NCI-H748 treated with DMSO at 0.1 percent for 48 hours (cell line): Measurements from ENCODE around the gene LY6G5B.
"Not testable (repeated sequence)": the region's sequence is repeated elsewhere in the genome, so short reads cannot be mapped to it uniquely, and the experiment has no call there.

Experiments
- DNase-seq: peaks from one replicate; lab custom pipeline; 2025; lab: John Stamatoyannopoulos, UW

Gene LY6G5B

GRCh38 chr6:31691078-31691463 is 21.3 kb downstream of the LY6G5B start:
- DNase-seq: no peak

- DNase-seq: no peak
These were observed 21.9 kb downstream of the LY6G5B start for GRCh38 chr6:31691564-31692108.

DNA sequence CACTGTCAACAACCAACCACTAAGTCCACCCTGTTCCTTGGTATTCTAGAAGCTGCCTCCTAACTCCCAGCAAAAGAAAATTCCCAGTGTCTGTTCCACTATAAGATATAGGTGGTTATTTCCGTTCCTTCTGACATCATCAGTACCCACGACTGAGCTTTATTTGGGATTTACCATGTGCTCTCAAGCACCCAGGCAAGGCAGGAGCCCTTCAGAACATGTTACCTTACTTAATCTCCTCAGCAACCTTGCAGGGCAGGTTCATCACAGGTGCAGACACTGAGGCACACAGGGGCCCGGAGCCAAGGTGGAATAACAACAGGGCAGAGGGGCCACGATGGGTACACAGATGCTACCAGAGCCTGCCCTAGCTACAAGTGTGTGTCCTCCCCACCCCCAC is 22.6 kb downstream of the LY6G5B start:
- no peak for DNase-seq

DNA sequence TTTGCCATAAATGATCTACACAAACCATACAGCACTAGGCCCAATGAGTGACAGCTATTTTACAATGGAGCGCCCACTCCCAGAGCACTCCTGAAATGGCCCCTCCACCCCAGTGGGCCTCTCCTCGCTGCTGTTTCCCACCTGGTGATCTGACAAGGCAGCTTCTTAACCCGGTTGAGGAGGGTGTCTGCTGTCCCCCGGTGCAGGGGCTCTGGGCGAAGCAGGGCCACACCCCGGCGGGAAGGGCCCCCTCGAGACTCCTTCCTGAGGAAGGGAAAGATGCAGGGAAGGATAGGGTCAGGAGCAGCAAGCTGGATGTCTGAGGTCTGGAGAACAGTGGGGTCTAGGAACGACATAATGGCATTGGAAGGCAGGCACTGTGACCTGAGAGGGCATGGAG is 23.1 kb downstream of the LY6G5B start:
- no peak for DNase-seq

GRCh38 chr6:31693535-31693934 is 23.8 kb downstream of the LY6G5B start:
- no peak for DNase-seq

DNA sequence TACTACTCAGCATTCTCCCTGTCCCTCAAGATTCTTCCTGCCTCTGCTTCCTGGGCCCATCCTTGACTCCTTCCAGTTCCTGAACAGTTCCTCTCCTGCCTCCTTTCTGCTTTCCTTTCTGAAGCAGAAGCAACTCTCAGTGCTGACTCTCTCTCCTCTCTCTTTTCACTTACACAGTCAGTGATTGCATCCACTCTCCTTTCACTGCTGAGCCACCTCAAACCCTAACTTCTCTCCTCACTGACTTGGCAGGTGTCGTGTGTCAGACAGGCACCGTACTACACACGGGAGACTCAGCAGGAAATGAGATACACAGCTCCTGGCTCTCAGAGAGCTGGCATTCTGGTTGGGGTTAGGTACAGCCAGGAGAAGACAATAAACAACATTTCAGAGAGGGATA is 27.8 kb downstream of the LY6G5B start:
- DNase-seq: no peak

DNA sequence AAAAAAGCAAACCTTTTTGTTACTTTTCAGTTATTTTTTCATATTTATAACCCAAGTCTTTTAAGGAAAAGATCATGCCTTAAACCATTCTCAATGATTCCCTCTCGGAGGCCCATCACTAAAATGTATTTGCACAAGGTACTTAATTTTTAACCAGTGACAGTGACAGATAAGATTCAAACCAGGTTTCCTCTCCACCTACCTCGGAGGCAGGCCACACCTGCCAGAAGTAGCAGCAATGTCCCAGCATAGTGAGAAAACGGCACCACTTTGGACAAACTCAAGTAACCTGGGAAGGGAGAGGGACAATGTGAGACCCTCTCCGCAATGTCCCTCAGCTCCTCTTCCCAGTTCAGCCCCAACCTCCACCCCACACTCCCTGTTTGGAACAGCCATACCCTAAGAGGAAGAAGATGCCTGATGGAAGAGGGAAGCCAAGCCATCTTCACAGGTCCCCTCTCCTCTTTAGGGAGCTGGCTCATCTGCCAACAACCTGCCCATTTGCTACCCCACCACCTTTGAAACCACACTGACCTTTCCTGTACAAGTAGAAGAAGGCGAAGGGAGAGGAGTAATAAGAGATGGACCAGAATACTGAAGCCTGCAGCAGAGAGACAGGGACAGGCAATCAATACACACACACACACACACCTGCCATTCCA is 31.1 kb downstream of the LY6G5B start:
- DNase-seq: no peak

- peak; percentile 19 for DNase-seq
These were observed 32.1 kb downstream of the LY6G5B start for GRCh38 chr6:31701666-31702404.

DNA sequence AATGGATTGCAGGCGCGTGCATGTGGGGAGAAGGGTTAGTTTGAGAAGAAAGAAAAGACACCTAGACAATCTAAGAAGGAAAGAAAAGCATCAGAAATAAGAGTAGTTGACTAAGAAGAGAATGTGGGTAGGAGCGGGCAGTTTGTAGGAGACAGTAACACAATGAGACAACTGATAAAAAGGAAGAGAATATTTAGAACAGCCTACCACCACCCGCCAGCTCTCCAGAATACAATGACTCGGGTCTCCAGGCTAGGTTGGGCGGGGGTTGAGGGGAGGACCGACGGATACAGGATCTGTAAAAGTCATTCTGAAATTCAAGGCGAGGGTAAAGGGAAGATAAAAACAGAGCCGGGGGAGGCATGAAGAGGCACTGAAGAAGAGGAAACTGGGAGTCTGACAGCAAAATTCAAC is 32.6 kb downstream of the LY6G5B start:
- peak; percentile 62 for DNase-seq

DNA sequence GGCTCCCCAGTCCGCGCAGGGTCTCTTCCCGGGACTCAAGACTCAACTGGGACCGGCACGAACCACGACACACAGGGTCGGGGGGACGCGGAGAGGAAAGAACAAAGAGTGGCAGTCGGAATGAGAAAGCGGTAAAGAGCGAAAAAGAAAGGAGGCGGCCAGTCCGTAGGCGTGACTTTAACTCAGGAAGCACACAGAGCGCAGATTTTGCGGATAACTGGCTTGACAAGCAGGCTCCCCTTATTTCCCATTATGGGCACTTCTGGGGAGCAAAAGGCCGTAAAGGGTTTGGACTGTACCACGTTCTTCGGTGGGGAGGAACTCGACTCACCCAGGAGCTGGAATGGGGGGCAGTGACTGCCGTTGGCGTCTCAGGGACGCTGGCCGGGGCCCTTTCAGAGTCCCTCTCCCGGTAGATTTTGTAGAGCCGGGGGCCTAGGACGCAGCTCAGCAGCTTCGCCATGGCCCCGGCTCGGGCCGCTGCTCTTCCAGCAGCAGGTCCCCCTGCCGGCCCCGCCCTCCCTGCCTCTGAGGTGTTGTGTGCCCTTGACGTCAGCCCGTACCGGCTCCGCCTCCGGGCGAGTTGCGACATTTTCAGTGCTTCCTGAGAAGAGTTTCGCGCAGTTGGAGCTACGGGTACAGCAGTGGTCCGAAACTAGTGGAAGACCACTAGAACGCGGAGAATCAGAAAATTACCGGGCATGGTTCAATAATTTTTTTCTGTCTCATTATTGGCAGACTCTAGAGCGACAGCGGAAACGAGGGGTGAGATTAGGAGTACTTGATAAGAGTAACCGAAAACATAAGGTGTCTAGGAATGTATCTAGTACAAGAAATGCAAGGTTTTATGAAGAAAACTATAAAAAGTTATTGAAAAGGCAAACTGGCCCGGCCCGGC is 33.3 kb downstream of the LY6G5B start, which contains the start of gene ABHD16A:
Gene ABHD16A (minus strand): TSS at position 506 of the 898 bp plus-strand sequence. CDS start 43 bp downstream, at position 463.
- DNase-seq: peak; percentile 91

DNA sequence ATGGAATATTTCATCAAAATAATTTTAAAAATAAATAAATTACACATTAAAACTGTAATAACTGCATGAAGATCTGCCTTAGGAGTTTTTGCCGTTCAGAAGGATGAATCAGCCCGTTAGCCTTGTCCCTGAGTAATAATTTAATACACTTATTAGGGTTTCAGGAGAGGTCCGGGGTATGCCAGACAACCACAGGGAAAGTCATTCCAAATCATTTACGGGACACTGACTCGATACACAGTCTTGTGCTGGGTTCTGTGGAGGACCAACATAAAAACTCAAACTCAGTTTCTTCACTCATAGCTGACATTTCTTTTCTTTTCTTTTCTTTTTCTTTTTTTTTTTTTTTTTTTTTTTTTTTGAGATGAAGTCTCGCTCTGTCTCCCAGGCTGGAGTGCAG is 36.2 kb downstream of the LY6G5B start:
- no peak for DNase-seq

- no peak for DNase-seq
These were observed 36.8 kb downstream of the LY6G5B start, which contains the start of gene LY6G6F for GRCh38 chr6:31706599-31706998. Gene LY6G6F (plus strand): TSS chr6:31706866. CDS start chr6:31706907, 41 bp downstream.

DNA sequence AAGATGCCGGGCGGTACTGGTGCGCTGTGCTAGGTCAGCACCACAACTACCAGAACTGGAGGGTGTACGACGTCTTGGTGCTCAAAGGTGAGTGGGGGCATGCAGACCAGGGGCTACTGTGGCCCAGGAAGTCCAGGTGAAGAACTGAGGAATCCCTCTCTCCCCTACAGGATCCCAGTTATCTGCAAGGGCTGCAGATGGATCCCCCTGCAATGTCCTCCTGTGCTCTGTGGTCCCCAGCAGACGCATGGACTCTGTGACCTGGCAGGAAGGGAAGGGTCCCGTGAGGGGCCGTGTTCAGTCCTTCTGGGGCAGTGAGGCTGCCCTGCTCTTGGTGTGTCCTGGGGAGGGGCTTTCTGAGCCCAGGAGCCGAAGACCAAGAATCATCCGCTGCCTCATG is 37.9 kb downstream of the LY6G5B start:
- no peak for DNase-seq

- DNase-seq: no peak
These were observed 38.4 kb downstream of the LY6G5B start for GRCh38 chr6:31708224-31708623.

- DNase-seq: not testable (repeated sequence)
These were observed 39.4 kb downstream of the LY6G5B start for GRCh38 chr6:31709157-31709556.

GRCh38 chr6:31710523-31711219 is 40.9 kb downstream of the LY6G5B start:
- DNase-seq: no peak

DNA sequence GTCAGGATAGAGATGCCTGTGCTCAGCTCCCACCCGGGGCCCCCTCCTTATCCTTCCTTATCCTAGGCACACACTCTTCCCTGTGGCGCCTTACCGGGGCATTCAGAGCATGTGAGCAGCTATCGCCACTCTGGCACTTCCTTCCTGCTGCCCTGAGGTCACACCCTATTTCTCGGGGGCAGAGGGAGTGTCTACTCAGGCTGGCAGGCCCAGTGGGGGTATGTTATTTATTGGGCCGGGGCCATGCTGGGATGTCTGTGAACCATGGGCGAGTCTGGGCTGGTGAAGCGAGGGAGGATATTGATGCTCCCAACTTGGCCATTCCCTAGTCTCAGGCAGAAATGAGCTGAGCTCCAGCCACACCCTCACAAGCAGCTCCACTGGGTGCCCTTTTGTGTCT is 41.5 kb downstream of the LY6G5B start:
- no peak for DNase-seq

- DNase-seq: no peak
These were observed 42.5 kb downstream of the LY6G5B start for GRCh38 chr6:31712296-31712695.

DNA sequence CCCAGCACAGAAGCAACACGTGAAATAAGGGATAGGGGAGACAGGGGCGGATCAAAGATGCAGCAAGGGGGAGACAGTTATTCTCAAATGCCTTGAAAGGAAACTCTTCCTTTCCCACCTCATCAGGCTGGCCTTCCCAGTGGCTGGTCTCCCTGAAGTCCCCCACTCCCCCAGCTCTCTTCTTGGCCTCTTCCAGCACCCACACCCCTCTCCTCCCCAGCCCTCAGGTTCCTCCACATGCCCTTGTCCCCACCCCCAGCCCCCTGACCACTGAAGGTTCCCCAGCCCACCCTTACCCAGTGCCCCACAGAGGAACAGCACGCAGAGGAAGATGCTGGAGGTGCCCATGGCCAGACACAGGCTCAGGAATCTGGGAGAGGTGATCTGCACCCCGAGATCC is 43.7 kb downstream of the LY6G5B start:
- DNase-seq: no peak

GRCh38 chr6:31713991-31714684 is 44.4 kb downstream of the LY6G5B start:
- DNase-seq: peak; percentile 87
